ENCODE results near the gene SSBP3. TPM values are rescaled to one million over a fixed set of nuclear protein-coding genes. Genes with fewer than 3 reads are reported as not detected.

SSBP3 gene
- total RNA-seq, 4 donors from 2014 or later = 19.0 to 35.2 (median 33.4) TPM

GRCh38 chr1:54227891-54228310, 178.3 kb downstream of the SSBP3 start:
- DNase-seq = no peak
- Histone ChIP-seq H3K27me3 (no peaks in the 10 kb centered on the region), H3K36me3 (peaks cover 0 to 14% (median 0%) of the 10 kb centered on the region in 3 donors), H3K4me1 (peaks cover 0 to 9% (median 0%) of the 10 kb centered on the region in 4 donors), H3K27ac (peak overlapping the region in 1 of 4 donors; percentile 9), H3K9me3 (no peaks in the 10 kb centered on the region), H3K4me3 (no peak overlapping the region)
- TF ChIP-seq CTCF (IDR thresholded peaks at IDR 0.05) (no peak), POLR2A (IDR thresholded peaks at IDR 0.05) (no peak)

GRCh38 chr1:54227091-54227602, 179.0 kb downstream of the SSBP3 start:
- H3K27me3 ChIP-seq = no peaks in the 10 kb centered on the region
- peak in 1 of 3 donors; percentile 72 for DNase-seq
- H3K4me1 ChIP-seq = peaks cover 0 to 9% (median 0%) of the 10 kb centered on the region in 4 donors
- TF ChIP-seq POLR2A (IDR thresholded peaks at IDR 0.05) = no peak
- TF ChIP-seq CTCF (IDR thresholded peaks at IDR 0.05) = no peak
- peak overlapping the region in 1 of 4 donors; percentile 9 for H3K27ac ChIP-seq
- H3K36me3 ChIP-seq = peaks cover 0 to 14% (median 0%) of the 10 kb centered on the region in 3 donors
- no peak overlapping the region for H3K4me3 ChIP-seq
- H3K9me3 ChIP-seq = no peaks in the 10 kb centered on the region

GRCh38 chr1:54225986-54226559, 180.1 kb downstream of the SSBP3 start:
- TF ChIP-seq POLR2A (IDR thresholded peaks at IDR 0.05) (no peak), CTCF (IDR thresholded peaks at IDR 0.05) (no peak)
- Histone ChIP-seq H3K36me3 (peaks cover 0 to 17% (median 0%) of the 10 kb centered on the region in 3 donors), H3K27me3 (no peaks in the 10 kb centered on the region), H3K4me1 (peaks cover 0 to 9% (median 0%) of the 10 kb centered on the region in 4 donors), H3K27ac (no peak overlapping the region), H3K4me3 (no peak overlapping the region), H3K9me3 (no peaks in the 10 kb centered on the region)
- DNase-seq = no peak

- DNase-seq = no peak
- peaks cover 0 to 14% (median 0%) of the 10 kb centered on the region in 4 donors for H3K4me1 ChIP-seq
- H3K4me3 ChIP-seq = no peak overlapping the region
- peaks cover 0 to 17% (median 0%) of the 10 kb centered on the region in 3 donors for H3K36me3 ChIP-seq
- no peak for TF ChIP-seq CTCF (IDR thresholded peaks at IDR 0.05)
- no peaks in the 10 kb centered on the region for H3K9me3 ChIP-seq
- no peak overlapping the region for H3K27ac ChIP-seq
- H3K27me3 ChIP-seq = no peaks in the 10 kb centered on the region
These were observed 180.8 kb downstream of the SSBP3 start for GRCh38 chr1:54225378-54225777.

- Histone ChIP-seq H3K4me1 (peaks cover 0 to 21% (median 2%) of the 10 kb centered on the region in 4 donors), H3K36me3 (peaks cover 0 to 17% (median 0%) of the 10 kb centered on the region in 3 donors), H3K27me3 (no peaks in the 10 kb centered on the region), H3K27ac (no peak overlapping the region), H3K9me3 (no peaks in the 10 kb centered on the region), H3K4me3 (no peak overlapping the region)
- DNase-seq = no peak
- no peak for TF ChIP-seq CTCF (IDR thresholded peaks at IDR 0.05)
- TF ChIP-seq POLR2A (IDR thresholded peaks at IDR 0.05) = no peak
These were observed 182.0 kb downstream of the SSBP3 start for GRCh38 chr1:54224233-54224632.
